ENCODE data around the gene CHTF18. TPM values are rescaled to one million over a fixed set of nuclear protein-coding genes. Genes with fewer than 3 reads are reported as not detected.

CHTF18 gene
- polyA plus RNA-seq, 4 donors: 16.0 to 47.6 (median 28.0) TPM

- DNase-seq (ENCODE audit: low read depth in 4 of 4, low spot score in 2 of 4): no peak
Observed at GRCh38 chr16:789191-789850, 901 bp downstream of the CHTF18 start.

- DNase-seq (ENCODE audit: low read depth in 4 of 4, low spot score in 2 of 4): no peak
Observed at GRCh38 chr16:790086-790485, 1.7 kb downstream of the CHTF18 start.

GRCh38 chr16:791131-791530 lies 2.7 kb downstream of the CHTF18 start:
- no peak for DNase-seq (ENCODE audit: low read depth in 4 of 4, low spot score in 2 of 4)

GRCh38 chr16:792221-792995 lies 4.0 kb downstream of the CHTF18 start:
- DNase-seq (ENCODE audit: low read depth in 4 of 4, low spot score in 2 of 4): no peak

GRCh38 chr16:793414-793813 lies 5.0 kb downstream of the CHTF18 start:
- DNase-seq (ENCODE audit: low read depth in 4 of 4, low spot score in 2 of 4): no peak

- no peak for DNase-seq (ENCODE audit: low read depth in 4 of 4, low spot score in 2 of 4)
Observed at GRCh38 chr16:794091-794822, 5.8 kb downstream of the CHTF18 start.

- no peak for DNase-seq (ENCODE audit: low read depth in 4 of 4, low spot score in 2 of 4)
Observed at GRCh38 chr16:794853-795466, 6.5 kb downstream of the CHTF18 start.

GRCh38 chr16:795580-796229 lies 7.3 kb downstream of the CHTF18 start:
- DNase-seq (ENCODE audit: low read depth in 4 of 4, low spot score in 2 of 4): no peak

- DNase-seq (ENCODE audit: low read depth in 4 of 4, low spot score in 2 of 4): no peak
Observed at GRCh38 chr16:796296-797119, 8.1 kb downstream of the CHTF18 start.

- DNase-seq (ENCODE audit: low read depth in 4 of 4, low spot score in 2 of 4): no peak
Observed at GRCh38 chr16:797120-797420, 8.7 kb downstream of the CHTF18 start.

- no peak for DNase-seq (ENCODE audit: low read depth in 4 of 4, low spot score in 2 of 4)
Observed at GRCh38 chr16:797686-798085, 9.3 kb downstream of the CHTF18 start.

- DNase-seq (ENCODE audit: low read depth in 4 of 4, low spot score in 2 of 4): no peak
Observed at GRCh38 chr16:798666-799065, 10.2 kb downstream of the CHTF18 start.

GRCh38 chr16:799111-799947 lies 10.9 kb downstream of the CHTF18 start:
- no peak for DNase-seq (ENCODE audit: low read depth in 4 of 4, low spot score in 2 of 4)

- DNase-seq (ENCODE audit: low read depth in 4 of 4, low spot score in 2 of 4): no peak
Observed at GRCh38 chr16:799948-800833, 11.8 kb downstream of the CHTF18 start, which contains the start of gene GNG13. GNG13 (minus strand) TSS chr16:800734; CDS start chr16:799077, 1,657 bp downstream.

GRCh38 chr16:800834-801511 lies 12.6 kb downstream of the CHTF18 start:
- DNase-seq (ENCODE audit: low read depth in 4 of 4, low spot score in 2 of 4): no peak

- DNase-seq (ENCODE audit: low read depth in 4 of 4, low spot score in 2 of 4): no peak
Observed at GRCh38 chr16:801584-802363, 13.4 kb downstream of the CHTF18 start.

GRCh38 chr16:802461-802860 lies 14.0 kb downstream of the CHTF18 start:
- DNase-seq (ENCODE audit: low read depth in 4 of 4, low spot score in 2 of 4): no peak
